Activated CD4-positive, alpha-beta T cell treated with anti-CD3 and anti-CD28 coated beads, Interleukin-10, Interleukin-2, amounts not matched to agents 100 ng/mL and 50 ng/mL, durations not matched to agents 16 hours and 8 hours (primary cell): ENCODE results near the gene CCNI2.

Experiments used
- DNase-seq: peaks from one replicate; pipeline ENCODE4 v3.0.0-alpha.2; 2020

CCNI2 gene

DNA sequence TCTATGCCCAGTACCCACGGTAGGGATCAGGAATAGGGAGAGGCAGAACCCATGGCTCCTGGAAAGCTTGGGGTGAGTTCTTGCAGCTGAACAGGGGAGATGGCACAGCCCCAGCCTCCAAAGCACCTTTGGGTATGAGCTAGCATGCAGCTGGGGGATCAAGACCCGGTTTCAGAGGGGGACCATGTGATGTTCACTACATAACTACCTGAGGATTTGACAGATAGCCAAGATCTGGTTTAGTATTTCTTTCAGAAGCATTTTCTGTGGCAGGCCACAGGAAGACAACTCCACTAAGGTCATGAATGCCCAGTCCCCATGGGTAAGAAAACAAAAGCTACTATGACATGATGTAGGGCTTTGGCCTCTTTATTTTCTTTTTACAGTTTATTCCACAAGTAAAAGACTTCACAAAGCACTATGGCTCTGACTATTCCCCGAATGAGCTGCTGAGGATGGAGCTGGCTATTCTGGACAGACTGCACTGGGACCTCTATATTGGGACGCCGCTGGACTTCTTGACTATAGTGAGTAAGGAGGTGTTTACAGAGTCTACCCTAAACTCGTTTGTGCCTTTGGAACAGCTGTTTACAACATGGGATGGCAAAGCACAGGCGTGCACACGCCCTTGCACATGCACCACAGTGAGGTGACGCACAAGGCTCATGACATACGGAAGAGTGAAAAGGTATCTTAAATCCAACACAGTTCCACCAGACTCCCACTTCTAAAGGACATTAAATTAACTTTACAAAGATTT, 3.4 kb downstream of the CCNI2 start:
- DNase-seq, result no peak

GRCh38 chr5:132751444-132751843, 4.2 kb downstream of the CCNI2 start:
- DNase-seq, result peak; percentile 76

DNA sequence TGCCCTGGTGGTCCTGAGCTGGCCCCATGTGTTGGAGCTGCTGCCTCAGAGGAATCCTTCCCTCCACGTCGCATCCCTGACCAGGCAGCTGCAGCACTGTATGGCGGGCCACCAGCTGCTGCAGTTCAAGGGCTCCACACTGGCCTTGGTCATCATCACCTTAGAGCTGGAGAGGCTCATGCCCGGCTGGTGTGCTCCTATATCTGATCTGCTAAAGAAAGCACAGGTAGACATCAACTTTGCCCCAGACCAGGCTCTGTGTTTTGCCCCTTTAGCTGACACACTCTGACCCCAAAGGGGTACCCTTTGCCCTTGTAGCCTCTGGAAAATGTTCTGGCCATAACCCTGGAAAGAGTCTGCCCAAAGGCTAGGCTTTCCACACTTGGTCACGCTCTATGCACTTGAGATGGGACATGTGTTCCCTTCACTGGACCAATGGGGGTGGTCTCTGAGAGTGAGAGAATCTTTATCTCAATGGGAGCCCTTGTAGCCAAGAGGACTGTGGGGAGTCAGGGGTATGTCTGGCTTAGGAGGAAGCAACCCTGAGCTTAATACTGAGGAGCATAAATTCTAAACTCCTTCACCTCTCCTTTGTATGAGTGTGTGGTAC, 4.8 kb downstream of the CCNI2 start:
- DNase-seq, result no peak

DNA sequence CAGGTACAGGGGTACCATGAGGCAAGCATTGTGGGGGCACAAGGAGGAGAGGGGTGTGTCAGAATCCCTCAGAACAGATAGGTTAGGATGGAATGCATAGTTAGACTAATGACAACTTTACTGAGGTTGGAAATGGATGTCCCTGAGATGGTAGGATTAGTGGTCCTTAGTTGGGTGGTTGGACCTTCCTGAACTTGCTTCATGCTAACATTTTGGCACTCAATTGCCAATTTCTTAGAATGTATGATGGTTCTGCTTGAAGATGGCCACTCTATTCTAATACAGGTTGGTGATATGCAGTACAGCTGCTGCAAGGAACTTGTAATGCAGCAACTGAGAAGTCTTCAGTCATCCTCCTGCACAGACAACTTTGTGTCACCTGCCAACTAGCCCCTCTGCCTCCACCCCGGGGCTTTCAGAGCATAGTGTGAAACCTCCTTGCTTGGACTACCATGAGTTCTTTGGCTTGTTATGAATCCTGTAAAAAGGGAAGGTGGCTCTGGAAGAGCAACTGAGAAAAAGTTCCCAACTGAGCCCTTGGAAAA, 5.4 kb downstream of the CCNI2 start:
- DNase-seq, result no peak

- DNase-seq, result peak; percentile 32
These were observed 6.1 kb downstream of the CCNI2 start for GRCh38 chr5:132753135-132753987.

DNA sequence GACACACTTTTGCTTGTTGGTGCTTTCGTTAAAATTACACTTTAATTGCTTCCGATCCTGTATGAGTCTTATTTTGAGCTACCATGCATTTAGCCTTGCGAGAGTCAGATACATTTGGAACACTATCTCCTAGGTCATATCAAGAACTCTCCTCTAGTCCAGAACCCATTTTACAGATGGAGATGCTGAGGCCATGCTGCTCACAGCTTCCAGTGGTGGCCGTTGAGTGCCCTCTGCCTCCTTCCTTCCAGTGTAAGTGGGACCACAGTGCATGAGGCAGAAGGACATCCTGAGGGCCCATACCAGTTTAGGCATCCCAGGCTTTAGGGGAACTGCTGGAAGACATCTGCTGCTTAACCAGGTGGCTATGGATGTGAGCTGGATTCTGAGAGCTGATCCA, 6.9 kb downstream of the CCNI2 start:
- DNase-seq, result no peak

DNA sequence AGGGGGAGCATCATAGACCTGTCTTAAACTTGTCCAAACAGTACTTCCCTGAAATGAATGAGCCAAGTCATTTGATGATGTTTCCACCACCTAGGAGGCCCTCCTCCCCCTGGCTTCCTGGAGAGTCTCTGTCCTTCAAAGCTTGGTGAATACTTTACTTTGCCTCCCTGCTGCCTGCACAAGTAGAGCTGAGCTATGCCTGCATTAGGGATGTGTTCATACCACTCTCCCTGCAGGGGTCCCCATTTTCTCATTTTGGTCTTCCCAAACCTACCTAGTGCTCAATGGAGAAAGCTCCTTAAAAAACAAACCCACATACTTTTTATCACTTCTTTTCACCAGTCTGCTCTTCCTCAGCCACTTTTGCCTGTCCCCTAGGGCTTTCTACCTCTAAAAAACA, 7.7 kb downstream of the CCNI2 start:
- DNase-seq, result no peak

- DNase-seq, result no peak
These were observed 9.3 kb downstream of the CCNI2 start for GRCh38 chr5:132756542-132756941.

DNA sequence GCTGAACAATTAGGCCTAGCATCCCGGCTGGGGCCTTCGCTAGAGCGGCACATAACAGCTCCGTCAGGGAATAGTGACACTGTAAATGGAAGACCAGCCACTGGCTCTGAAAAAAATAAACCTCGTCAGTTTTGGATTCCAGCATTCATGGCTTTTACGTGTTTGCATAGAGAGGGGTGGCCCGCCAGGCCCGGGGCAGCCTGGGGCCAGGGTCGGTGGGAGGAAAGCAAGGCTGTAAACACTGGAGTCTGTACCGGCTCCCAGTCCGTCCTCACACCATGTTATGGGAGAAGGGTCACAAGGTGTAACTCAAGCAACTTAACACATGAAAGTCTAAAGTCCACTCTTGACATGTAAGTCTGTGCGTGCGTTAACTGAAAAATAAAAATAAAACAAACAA, 11.2 kb downstream of the CCNI2 start:
- DNase-seq, result no peak

DNA sequence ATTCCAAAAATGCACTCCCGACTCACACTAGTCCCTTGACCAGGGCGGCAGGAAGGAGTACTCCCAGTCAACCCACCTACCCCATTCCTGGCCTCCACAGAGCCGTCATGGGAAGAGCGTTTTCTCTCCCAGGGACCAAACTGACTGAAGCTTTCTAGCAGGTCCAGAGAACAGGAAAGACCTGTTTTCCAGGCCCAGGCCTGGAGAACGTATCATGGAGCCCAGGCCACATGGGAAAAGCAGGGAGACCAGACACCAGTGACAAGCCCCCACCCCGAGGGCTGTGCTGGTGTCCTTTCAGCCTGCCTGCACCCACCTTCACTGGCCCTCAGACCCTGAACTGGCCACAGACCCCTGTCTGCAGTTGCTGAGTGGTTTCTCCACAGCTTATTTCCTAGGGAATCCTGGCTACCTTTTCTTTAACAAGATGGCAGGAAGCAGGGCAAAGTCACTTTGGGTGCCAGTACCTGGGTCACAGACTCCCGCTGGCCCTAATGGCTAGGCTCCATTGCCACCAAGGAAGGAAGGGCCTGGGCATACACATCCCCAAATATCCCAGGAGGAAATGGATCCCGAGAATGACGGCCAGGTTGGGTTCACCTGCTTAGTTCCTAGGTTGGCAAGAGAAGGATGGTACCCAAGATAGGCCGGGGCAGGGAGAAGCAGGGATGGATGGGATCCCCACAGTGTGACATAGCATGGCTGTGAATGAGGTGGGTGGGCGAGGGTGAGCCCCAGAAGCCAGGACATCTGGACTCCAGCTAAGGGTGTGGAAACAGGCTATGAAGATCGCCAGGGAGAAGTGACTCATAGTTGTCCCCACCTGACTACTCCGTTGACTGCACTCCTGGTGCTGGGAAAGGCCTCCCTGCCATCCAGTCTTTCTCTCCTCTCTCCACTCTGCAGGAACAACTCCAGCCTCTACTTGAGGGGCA, 12.2 kb downstream of the CCNI2 start:
- no peak for DNase-seq

- DNase-seq, result no peak
These were observed 12.8 kb downstream of the CCNI2 start for GRCh38 chr5:132760049-132760420.

DNA sequence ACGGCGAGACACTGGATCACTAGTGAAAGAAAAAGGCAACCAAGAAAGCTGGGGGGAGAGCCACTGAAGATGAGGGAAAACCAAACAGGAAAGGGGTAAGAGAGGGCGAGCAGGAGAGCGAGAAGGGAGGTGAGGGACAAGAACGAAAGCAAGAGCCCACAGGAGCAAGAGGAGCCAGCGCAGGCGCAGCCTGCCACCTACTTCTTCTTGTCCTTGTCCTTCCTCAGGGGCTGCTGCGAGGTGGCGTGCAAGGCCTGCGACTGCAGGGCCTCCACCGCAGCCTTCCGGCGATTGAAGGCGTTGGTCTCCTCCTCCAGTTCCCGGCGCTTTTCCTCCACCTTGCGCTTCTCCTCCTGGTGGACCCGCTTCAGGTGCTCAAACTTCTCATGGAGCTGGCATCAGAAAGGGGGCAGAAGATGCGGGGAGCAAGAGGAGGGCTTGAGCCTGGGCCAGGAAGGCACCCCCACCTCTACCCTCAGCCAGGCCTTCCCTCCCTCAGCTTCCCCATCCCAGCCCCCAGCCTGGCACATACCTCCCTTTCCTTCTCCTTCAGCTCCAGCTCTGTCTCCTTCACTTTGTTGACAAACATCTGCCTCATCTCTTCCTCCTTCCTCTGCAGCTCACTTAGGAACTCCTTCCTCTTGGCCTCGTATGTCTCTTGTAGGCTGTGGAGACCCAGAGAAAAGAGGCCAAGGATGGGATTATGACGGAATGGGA, 13.5 kb downstream of the CCNI2 start:
- DNase-seq, result no peak

- no peak for DNase-seq
These were observed 14.4 kb downstream of the CCNI2 start for GRCh38 chr5:132761321-132762240.

GRCh38 chr5:132762246-132763000, 15.2 kb downstream of the CCNI2 start:
- no peak for DNase-seq

GRCh38 chr5:132763181-132764036, 16.2 kb downstream of the CCNI2 start:
- DNase-seq, result no peak

DNA sequence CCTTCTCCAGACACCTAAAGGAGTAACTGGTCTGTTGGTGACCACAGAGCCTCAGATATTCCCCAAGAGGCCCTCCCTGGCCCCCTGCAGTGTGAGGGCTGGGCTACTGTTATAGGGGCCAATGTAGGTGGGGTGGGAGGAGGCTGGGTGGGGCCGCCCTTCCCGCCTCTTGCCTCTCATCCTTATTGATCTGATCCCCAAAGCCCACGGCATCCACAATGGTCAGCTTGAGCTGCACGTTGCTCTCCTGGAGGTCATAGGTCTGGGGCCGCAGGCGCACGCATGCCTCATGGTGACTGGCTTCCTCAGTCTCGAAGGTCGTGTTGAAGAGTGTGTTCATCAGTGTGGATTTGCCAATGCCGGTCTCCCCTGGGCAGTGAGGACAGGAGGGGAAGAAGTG, 16.8 kb downstream of the CCNI2 start:
- no peak for DNase-seq

DNA sequence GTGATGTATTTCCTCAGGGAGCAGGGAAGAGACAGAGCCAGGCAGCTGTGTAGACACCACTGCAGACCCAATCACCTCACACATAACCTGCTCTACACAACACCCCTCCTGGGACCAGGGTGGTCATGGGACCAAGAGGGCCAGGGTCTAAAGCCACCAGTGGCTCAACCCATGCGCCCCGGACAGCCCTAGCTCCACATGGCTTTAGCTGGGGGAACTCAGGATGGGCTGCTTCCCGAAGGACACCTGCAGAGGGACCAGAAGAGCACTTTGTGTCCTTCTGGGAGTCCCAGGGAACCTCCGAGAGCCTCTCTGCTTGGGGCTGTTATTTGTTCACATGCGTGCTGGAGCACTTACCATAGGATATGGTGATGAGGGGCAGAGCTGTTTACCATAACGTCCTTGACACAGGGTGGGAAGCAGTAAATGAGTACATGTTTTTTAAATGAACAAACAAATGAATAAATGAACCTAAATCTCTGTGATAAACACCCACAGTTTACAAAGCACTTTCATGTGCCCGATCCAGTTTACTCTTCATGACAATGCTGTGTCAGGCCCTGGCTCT, 17.5 kb downstream of the CCNI2 start:
- no peak for DNase-seq

- no peak for DNase-seq
These were observed 18.2 kb downstream of the CCNI2 start for GRCh38 chr5:132765311-132766019.
